Endodermal cell (in vitro differentiated cells): ENCODE results near the gene AVPI1. TPM values are rescaled to one million over a fixed set of nuclear protein-coding genes. Genes with fewer than 3 reads are reported as not detected.
"Not testable (repeated sequence)": the region's sequence is repeated elsewhere in the genome, so short reads cannot be mapped to it uniquely, and the experiment has no call there.

ENCODE experiments used
- DNase-seq: peaks from one replicate; pipeline ENCODE4 v3.0.0-alpha.2; 2017
- H3K27ac ChIP-seq: 2 replicates; pipeline ENCODE4 v1.5.1; 2013; ENCODE audit warnings: mild to moderate bottlenecking, low read depth, low read length, moderate library complexity
- H3K27me3 ChIP-seq: 2 replicates; pipeline ENCODE4 v1.6.1; 2013; ENCODE audit warnings: mild to moderate bottlenecking, low read length, moderate library complexity; ENCODE audit not compliant: insufficient read depth, control insufficient read depth, poor library complexity, severe bottlenecking
- H3K36me3 ChIP-seq: 2 replicates; pipeline ENCODE4 v1.7.0; 2013; ENCODE audit warnings: mild to moderate bottlenecking, low read length, moderate library complexity; ENCODE audit not compliant: control insufficient read depth, insufficient read depth
- H3K4me1 ChIP-seq: one replicate; pipeline ENCODE4 v1.7.0; 2013; ENCODE audit warnings: low read length; ENCODE audit not compliant: control insufficient read depth, insufficient read depth
- H3K4me3 ChIP-seq: 2 replicates; pipeline ENCODE4 v1.5.1; 2013; ENCODE audit warnings: mild to moderate bottlenecking, low read length, moderate library complexity
- H3K9ac ChIP-seq: 2 replicates; pipeline ENCODE4 v1.6.1; 2013; ENCODE audit warnings: mild to moderate bottlenecking, low read length, moderate library complexity; ENCODE audit not compliant: poor library complexity, severe bottlenecking; ENCODE audit errors: extremely low read depth
- H3K9me3 ChIP-seq: 2 replicates; pipeline ENCODE4 v1.6.1; 2013; ENCODE audit warnings: mild to moderate bottlenecking, low read length, moderate library complexity; ENCODE audit not compliant: control insufficient read depth
- H3K27ac Mint-ChIP-seq: 2 replicates; pipeline ENCODE4 v1.8.0; 2020; ENCODE audit warnings: mixed read lengths
- H3K27me3 Mint-ChIP-seq: 2 replicates; pipeline ENCODE4 v1.8.0; 2021; ENCODE audit warnings: mild to moderate bottlenecking, mixed read lengths; ENCODE audit not compliant: insufficient read depth
- H3K36me3 Mint-ChIP-seq: 2 replicates; pipeline ENCODE4 v1.8.0; 2020; ENCODE audit warnings: low read depth, mixed read lengths
- H3K4me1 Mint-ChIP-seq: 2 replicates; pipeline ENCODE4 v1.8.0; 2020; ENCODE audit warnings: mixed read lengths
- H3K4me3 Mint-ChIP-seq: 2 replicates; pipeline ENCODE4 v1.8.0; 2020; ENCODE audit warnings: mild to moderate bottlenecking, moderate library complexity, mixed read lengths
- H3K9me3 Mint-ChIP-seq: 2 replicates; pipeline ENCODE4 v1.8.0; 2020; ENCODE audit warnings: mild to moderate bottlenecking, mixed read lengths
- CTCF ChIP-seq: fragments of 200-600 bp; sonication (generic); conservative IDR thresholded peaks from 2 replicates; pipeline ENCODE4 v1.5.0; 2021; ENCODE audit warnings: antibody characterized with exemption, mild to moderate bottlenecking
- WGBS, 2 experiments: methylation state at CpG; one replicate each; pipeline versions ENCODE4 v1.1.5 to v1.1.7; 2013; ENCODE audit warnings: missing lambda C conversion rate in 2 of 2, mixed read lengths in 1 of 2; ENCODE audit not compliant: insufficient coverage in 1 of 2, insufficient read length in 1 of 2; 5-methylcytosine and 5-hydroxymethylcytosine counted together
- total RNA-seq, 2 donors: library from RNA; stranded (reverse); fragmentation: NEBNext Ultra II Directional in 1 of 2; extraction: Animal tissue kit (Norgen Biotek cat#: 25700) in 1 of 2; gene quantifications; 2 replicates in 1 of 2; 3 replicates in 1 of 2; pipeline ENCODE4 v1.2.1, GENCODE V29; 2021

The AVPI1 gene
- total RNA-seq, 2 donors from 2014 or later: 3.9 to 4.3 TPM

DNA sequence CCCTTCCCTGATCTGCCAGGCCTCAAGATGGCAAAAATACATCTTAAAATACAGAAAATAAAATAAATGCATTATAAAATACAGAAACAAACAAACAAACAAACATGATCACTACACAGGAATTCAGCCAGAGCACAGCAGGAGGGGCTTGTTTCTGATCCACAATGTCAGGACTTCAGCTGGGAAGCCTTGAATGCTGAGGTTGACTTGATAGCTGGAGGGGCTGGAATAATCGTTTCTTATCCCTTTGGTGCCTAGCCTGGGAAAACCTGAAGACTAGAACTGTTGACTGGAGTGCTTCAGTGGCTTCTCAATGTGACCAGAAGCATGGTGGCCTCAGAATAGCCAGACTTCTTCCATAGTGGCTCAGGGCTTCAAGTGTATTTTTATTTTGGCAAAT lies 17.3 kb upstream of the AVPI1 start:
- WGBS, 2 experiments: 75 to 81% methylated on average over 1 of the region's 1 CpG
- no peaks in the 10 kb centered on the region for H3K27me3 ChIP-seq
- H3K9me3 Mint-ChIP-seq: no peaks in the 10 kb centered on the region
- H3K4me1 Mint-ChIP-seq: no peaks in the 10 kb centered on the region
- peaks cover 6% of the 10 kb centered on the region for H3K27me3 Mint-ChIP-seq
- no peaks in the 10 kb centered on the region for H3K9me3 ChIP-seq
- H3K27ac ChIP-seq: no peak overlapping the region
- H3K4me3 Mint-ChIP-seq: no peak overlapping the region
- no peaks in the 10 kb centered on the region for H3K36me3 ChIP-seq
- no peak overlapping the region for H3K27ac Mint-ChIP-seq
- H3K36me3 Mint-ChIP-seq: no peaks in the 10 kb centered on the region
- no peak for DNase-seq
- TF ChIP-seq CTCF: no peak
- no peak overlapping the region for H3K4me3 ChIP-seq
- H3K4me1 ChIP-seq: no peaks in the 10 kb centered on the region
- H3K9ac ChIP-seq: no peak overlapping the region

DNA sequence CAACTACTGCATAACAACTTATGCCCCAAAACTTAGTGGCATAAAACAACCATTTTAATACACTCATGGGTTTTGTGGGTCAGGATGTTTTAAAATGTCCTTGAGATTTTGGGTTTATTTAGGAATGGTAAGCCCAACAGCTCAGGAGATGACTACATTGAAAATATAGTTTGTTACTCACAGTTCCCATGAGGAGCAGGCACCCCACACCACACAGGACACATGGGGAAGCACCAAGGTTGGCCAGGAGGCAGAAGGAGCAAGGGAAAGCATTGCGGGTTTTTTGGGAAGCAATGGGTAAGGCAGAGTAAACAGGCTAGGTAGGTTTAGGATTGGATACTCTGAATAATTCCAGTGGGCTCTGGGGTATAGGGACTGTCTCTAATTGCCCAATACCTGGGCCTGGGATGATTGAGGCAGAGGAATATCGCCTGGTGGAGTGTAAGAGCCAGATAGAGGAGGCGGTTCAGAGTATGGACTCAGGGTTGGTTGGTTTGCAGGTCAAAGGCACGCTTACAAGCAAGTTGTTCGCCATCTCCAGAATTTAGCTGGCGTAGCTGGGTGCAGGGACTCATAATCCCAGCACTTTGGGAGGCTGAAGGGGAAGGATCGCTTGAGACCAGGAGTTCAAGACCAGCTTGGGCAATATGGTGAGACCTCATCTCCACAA lies 16.5 kb upstream of the AVPI1 start:
- no peaks in the 10 kb centered on the region for H3K4me1 ChIP-seq
- H3K4me3 ChIP-seq: no peak overlapping the region
- Mint-ChIP-seq H3K4me1 (no peaks in the 10 kb centered on the region), H3K4me3 (no peak overlapping the region), H3K27ac (no peak overlapping the region), H3K36me3 (no peaks in the 10 kb centered on the region), H3K27me3 (no peaks in the 10 kb centered on the region), H3K9me3 (no peaks in the 10 kb centered on the region)
- WGBS, 2 experiments: 67 to 87% methylated on average over 4 to 7 of the region's 7 CpGs
- H3K27ac ChIP-seq: no peak overlapping the region
- no peak for DNase-seq
- no peaks in the 10 kb centered on the region for H3K27me3 ChIP-seq
- no peaks in the 10 kb centered on the region for H3K36me3 ChIP-seq
- TF ChIP-seq CTCF: no peak
- no peak overlapping the region for H3K9ac ChIP-seq
- H3K9me3 ChIP-seq: no peaks in the 10 kb centered on the region

GRCh38 chr10:97701438-97702069 lies 14.5 kb upstream of the AVPI1 start:
- H3K27ac ChIP-seq: no peak overlapping the region
- H3K9ac ChIP-seq: no peak overlapping the region
- peak; percentile 92 for TF ChIP-seq CTCF
- Mint-ChIP-seq H3K9me3 (no peaks in the 10 kb centered on the region), H3K27me3 (no peaks in the 10 kb centered on the region), H3K36me3 (no peaks in the 10 kb centered on the region), H3K4me3 (no peak overlapping the region), H3K27ac (no peak overlapping the region), H3K4me1 (no peaks in the 10 kb centered on the region)
- DNase-seq: peak; percentile 84
- 61 to 87% methylated on average over 9 to 12 of the region's 12 CpGs for WGBS, 2 experiments
- H3K9me3 ChIP-seq: no peaks in the 10 kb centered on the region
- H3K4me1 ChIP-seq: no peaks in the 10 kb centered on the region
- no peaks in the 10 kb centered on the region for H3K36me3 ChIP-seq
- H3K4me3 ChIP-seq: no peak overlapping the region
- no peaks in the 10 kb centered on the region for H3K27me3 ChIP-seq

GRCh38 chr10:97698072-97698655 lies 11.1 kb upstream of the AVPI1 start:
- H3K4me3 ChIP-seq, H3K27me3 ChIP-seq, DNase-seq, H3K4me3 Mint-ChIP-seq, H3K27ac ChIP-seq, H3K27ac Mint-ChIP-seq, H3K4me1 Mint-ChIP-seq, H3K9ac ChIP-seq, H3K36me3 Mint-ChIP-seq, H3K27me3 Mint-ChIP-seq, H3K4me1 ChIP-seq, H3K36me3 ChIP-seq, H3K9me3 ChIP-seq, H3K9me3 Mint-ChIP-seq: not testable (repeated sequence)
- WGBS, 2 experiments: 88 to 94% methylated on average over 10 to 11 of the region's 11 CpGs
